HG03457 (cell line): ENCODE results near the gene PRMT6.
"Not testable (repeated sequence)": the region's sequence is repeated elsewhere in the genome, so short reads cannot be mapped to it uniquely, and the experiment has no call there.

ENCODE experiments used
- ATAC-seq: cut with Tn5 transposase; IDR thresholded peaks from one replicate; pipeline ENCODE4 v1.9.1; 2021; ENCODE audit warnings: moderate number of reproducible peaks; ENCODE audit not compliant: unreplicated experiment

The PRMT6 gene

GRCh38 chr1:107091418-107091817 is 34.9 kb downstream of the PRMT6 start:
- ATAC-seq = no peak

- ATAC-seq = not testable (repeated sequence)
Observed at GRCh38 chr1:107093395-107093794, 36.9 kb downstream of the PRMT6 start.

- no peak for ATAC-seq
Observed at GRCh38 chr1:107095647-107096046, 39.2 kb downstream of the PRMT6 start.

GRCh38 chr1:107096690-107097089 is 40.2 kb downstream of the PRMT6 start:
- ATAC-seq = no peak

GRCh38 chr1:107098961-107099360 is 42.5 kb downstream of the PRMT6 start:
- no peak for ATAC-seq

GRCh38 chr1:107100331-107100984 is 44.0 kb downstream of the PRMT6 start:
- ATAC-seq = no peak

GRCh38 chr1:107105914-107106313 is 49.4 kb downstream of the PRMT6 start:
- no peak for ATAC-seq
